Astrocyte (in vitro differentiated cells and primary cell): Measurements from ENCODE around the gene KRT4.

ENCODE experiments used
- EZH2 ChIP-seq: IDR thresholded peaks from 2 replicates; pipeline ENCODE4 v1.6.1; 2012; ENCODE audit warnings: mild to moderate bottlenecking, low read length, inconsistent platforms; ENCODE audit not compliant: insufficient read depth
- TF ChIP-seq, protein P1 (sequence below): IDR thresholded peaks from 2 replicates; pipeline ENCODE4 v1.5.1; 2011; ENCODE audit warnings: low read depth, mild to moderate bottlenecking, inconsistent platforms, low read length, moderate library complexity; ENCODE audit not compliant: insufficient read depth

DNA sequence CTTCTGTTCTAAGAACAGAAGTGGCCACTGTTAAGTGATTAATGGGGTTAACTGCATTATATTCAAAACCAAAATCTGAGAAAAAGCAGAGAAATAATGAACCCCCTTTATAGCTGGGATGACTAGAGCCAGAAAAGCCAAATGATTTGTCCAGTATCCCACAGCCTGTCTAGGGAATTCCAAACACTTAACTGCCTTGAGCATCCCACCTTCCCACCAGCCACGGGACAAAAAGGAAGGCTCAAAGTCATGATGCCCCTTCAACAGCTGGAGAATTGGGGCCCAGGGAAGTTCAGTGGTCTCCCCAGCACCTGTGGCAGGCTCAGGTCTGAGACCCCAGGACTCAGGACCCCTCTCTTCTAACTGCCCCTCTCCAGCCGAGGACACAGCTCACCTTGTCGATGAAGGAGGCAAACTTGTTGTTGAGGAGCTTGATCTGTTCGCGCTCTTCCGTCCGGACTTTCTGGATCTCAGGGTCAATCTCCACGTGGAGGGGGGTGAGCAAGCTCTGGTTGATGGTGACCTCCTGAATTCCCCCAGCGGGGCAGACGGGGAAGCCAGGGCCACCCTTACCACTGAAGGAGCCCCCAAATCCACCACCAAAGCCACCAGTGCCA is 605 bp downstream of the KRT4 start:
- TF ChIP-seq, protein P1, sequence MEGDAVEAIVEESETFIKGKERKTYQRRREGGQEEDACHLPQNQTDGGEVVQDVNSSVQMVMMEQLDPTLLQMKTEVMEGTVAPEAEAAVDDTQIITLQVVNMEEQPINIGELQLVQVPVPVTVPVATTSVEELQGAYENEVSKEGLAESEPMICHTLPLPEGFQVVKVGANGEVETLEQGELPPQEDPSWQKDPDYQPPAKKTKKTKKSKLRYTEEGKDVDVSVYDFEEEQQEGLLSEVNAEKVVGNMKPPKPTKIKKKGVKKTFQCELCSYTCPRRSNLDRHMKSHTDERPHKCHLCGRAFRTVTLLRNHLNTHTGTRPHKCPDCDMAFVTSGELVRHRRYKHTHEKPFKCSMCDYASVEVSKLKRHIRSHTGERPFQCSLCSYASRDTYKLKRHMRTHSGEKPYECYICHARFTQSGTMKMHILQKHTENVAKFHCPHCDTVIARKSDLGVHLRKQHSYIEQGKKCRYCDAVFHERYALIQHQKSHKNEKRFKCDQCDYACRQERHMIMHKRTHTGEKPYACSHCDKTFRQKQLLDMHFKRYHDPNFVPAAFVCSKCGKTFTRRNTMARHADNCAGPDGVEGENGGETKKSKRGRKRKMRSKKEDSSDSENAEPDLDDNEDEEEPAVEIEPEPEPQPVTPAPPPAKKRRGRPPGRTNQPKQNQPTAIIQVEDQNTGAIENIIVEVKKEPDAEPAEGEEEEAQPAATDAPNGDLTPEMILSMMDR: no peak
- TF ChIP-seq EZH2: no peak
